Vagina (tissue), 2 donors: ENCODE measurements around the gene ZFYVE16. TPM values are rescaled to one million over a fixed set of nuclear protein-coding genes. Genes with fewer than 3 reads are reported as not detected.
"Not testable (repeated sequence)": the region's sequence is repeated elsewhere in the genome, so short reads cannot be mapped to it uniquely, and the experiment has no call there.

ENCODE experiments used
- DNase-seq, 2 donors: peaks; one replicate each; pipeline ENCODE4 v3.0.0-alpha.2; 2017; ENCODE audit errors: extremely low spot score in 2 of 2
- H3K27ac ChIP-seq: fragments of 200-600 bp; sonication (generic); one replicate; pipeline ENCODE4 v1.5.1; 2019
- H3K27me3 ChIP-seq: fragments of 200-600 bp; sonication (generic); one replicate; pipeline ENCODE4 v1.5.1; 2019
- H3K36me3 ChIP-seq, 2 donors: fragments of 200-600 bp; sonication (generic); one replicate each; pipeline ENCODE4 v1.5.1; 2017 to 2019
- H3K4me1 ChIP-seq: fragments of 200-600 bp; sonication (generic); one replicate; pipeline ENCODE4 v1.5.1; 2019
- H3K4me3 ChIP-seq, 2 donors: fragments of 200-600 bp; sonication (generic); 1 replicate in 1 of 2; 2 replicates in 1 of 2; pipeline ENCODE4 v1.5.1; 2016 to 2019
- H3K9me3 ChIP-seq: fragments of 200-600 bp; sonication (generic); one replicate; pipeline ENCODE4 v1.5.1; 2019
- POLR2A ChIP-seq, 2 donors: fragments of 450-650 bp; IDR thresholded peaks; one replicate each; pipeline ENCODE4 v1.6.1; 2017; ENCODE audit warnings: antibody characterized with exemption in 2 of 2, mild to moderate bottlenecking in 2 of 2, moderate library complexity in 2 of 2
- POLR2AphosphoS5 ChIP-seq, 2 donors: sonication (generic); formaldehyde crosslinking; IDR thresholded peaks; one replicate each; pipeline ENCODE4 v1.9.0; 2017; ENCODE audit warnings: antibody characterized with exemption in 2 of 2, mild to moderate bottlenecking in 2 of 2, low read depth in 1 of 2; ENCODE audit not compliant: insufficient read depth in 1 of 2
- intact Hi-C: fragments of 100-400 bp; cut with DNase I; formaldehyde crosslinking; loops from one replicate; pipeline ENCODE4 v1.15.1; 2023
- total RNA-seq: library from RNA; depleted of rRNA; stranded (reverse); fragments of >200 nt; gene quantifications from one replicate; pipeline ENCODE4 v1.2.3, GENCODE V29; 2016
- TF ChIP-seq, protein P1 (sequence below), 3 experiments: fragments of 450-650 bp in 2 of 3; fragments of 200-600 bp in 1 of 3; sonication (generic) in 1 of 3; IDR thresholded peaks; one replicate each; pipeline ENCODE4 v1.5.1; 2017 to 2019; ENCODE audit warnings: antibody characterized with exemption in 3 of 3, mild to moderate bottlenecking in 2 of 3, moderate library complexity in 2 of 3

The ZFYVE16 gene
- total RNA-seq, 1 donor from 2014 or later, result 28.2 TPM

GRCh38 chr5:80382488-80382887, 25.4 kb upstream of the ZFYVE16 start:
- no peak for DNase-seq
- Histone ChIP-seq H3K4me3 (no peak overlapping the region), H3K36me3 (no peaks in the 10 kb centered on the region), H3K27me3 (no peaks in the 10 kb centered on the region), H3K27ac (no peak overlapping the region), H3K4me1 (no peaks in the 10 kb centered on the region), H3K9me3 (no peaks in the 10 kb centered on the region)
- TF ChIP-seq, protein P1, sequence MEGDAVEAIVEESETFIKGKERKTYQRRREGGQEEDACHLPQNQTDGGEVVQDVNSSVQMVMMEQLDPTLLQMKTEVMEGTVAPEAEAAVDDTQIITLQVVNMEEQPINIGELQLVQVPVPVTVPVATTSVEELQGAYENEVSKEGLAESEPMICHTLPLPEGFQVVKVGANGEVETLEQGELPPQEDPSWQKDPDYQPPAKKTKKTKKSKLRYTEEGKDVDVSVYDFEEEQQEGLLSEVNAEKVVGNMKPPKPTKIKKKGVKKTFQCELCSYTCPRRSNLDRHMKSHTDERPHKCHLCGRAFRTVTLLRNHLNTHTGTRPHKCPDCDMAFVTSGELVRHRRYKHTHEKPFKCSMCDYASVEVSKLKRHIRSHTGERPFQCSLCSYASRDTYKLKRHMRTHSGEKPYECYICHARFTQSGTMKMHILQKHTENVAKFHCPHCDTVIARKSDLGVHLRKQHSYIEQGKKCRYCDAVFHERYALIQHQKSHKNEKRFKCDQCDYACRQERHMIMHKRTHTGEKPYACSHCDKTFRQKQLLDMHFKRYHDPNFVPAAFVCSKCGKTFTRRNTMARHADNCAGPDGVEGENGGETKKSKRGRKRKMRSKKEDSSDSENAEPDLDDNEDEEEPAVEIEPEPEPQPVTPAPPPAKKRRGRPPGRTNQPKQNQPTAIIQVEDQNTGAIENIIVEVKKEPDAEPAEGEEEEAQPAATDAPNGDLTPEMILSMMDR (IDR thresholded peaks at IDR 0.05), result no peak
- TF ChIP-seq POLR2AphosphoS5 (IDR thresholded peaks at IDR 0.05; ENCODE audit: insufficient read depth in 1 of 2, low read depth in 1 of 2) (no peak), POLR2A (IDR thresholded peaks at IDR 0.05) (no peak)
- intact Hi-C loops, result no loop called here

DNA sequence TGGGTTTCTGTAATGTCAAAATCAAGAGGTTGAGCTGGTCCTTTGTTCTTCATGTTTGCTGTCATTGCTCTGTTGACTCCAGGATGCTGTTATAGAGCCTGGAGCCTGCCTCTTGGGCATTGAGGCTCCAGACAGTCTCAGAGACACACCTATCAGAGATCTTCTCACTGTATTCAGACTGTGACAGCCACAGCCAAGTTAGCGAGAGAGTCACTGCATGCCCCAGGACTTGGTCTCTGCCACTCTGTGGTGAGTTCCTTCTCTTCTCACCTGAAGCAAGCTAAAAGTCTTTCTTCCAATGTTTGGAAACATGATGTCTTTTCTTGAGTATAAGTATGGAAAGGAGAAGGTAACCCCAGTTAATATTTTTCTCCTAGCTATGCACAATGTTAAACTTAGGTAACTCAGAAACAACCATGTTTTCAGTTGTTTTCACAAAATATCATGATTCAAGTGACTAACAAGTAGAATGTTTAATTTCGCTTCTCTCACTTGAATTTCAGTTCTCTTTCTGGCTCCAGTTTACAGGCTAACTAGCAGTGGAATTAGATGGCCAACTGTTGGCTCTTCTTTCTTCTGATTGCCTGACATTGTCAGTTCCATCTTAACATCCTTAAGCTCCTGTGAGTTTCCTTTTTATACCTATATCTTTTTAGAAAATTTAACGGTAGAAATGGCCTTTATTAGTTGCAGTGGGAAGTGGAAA, 20.6 kb upstream of the ZFYVE16 start:
- H3K36me3 ChIP-seq, result no peaks in the 10 kb centered on the region
- H3K4me3 ChIP-seq, result no peak overlapping the region
- no peaks in the 10 kb centered on the region for H3K27me3 ChIP-seq

GRCh38 chr5:80389580-80389979, 18.3 kb upstream of the ZFYVE16 start:
- Histone ChIP-seq H3K4me3 (no peak overlapping the region), H3K4me1 (no peaks in the 10 kb centered on the region), H3K36me3 (no peaks in the 10 kb centered on the region), H3K27me3 (no peaks in the 10 kb centered on the region), H3K9me3 (no peaks in the 10 kb centered on the region), H3K27ac (no peak overlapping the region)
- intact Hi-C loops, result no loop called here
- DNase-seq, result no peak
- TF ChIP-seq POLR2A (IDR thresholded peaks at IDR 0.05), result no peak
- no peak for TF ChIP-seq POLR2AphosphoS5 (IDR thresholded peaks at IDR 0.05; ENCODE audit: insufficient read depth in 1 of 2, low read depth in 1 of 2)
- TF ChIP-seq, protein P1 (IDR thresholded peaks at IDR 0.05), result no peak

More for the DNA sequence above, 20.6 kb upstream of the ZFYVE16 start:
- DNase-seq, result no peak
- H3K4me1 ChIP-seq, result no peaks in the 10 kb centered on the region
- H3K27ac ChIP-seq, result no peak overlapping the region
- H3K9me3 ChIP-seq, result no peaks in the 10 kb centered on the region
- TF ChIP-seq POLR2AphosphoS5 (IDR thresholded peaks at IDR 0.05; ENCODE audit: insufficient read depth in 1 of 2, low read depth in 1 of 2) (no peak), POLR2A (IDR thresholded peaks at IDR 0.05) (no peak)
- intact Hi-C loops, result no loop called here

DNA sequence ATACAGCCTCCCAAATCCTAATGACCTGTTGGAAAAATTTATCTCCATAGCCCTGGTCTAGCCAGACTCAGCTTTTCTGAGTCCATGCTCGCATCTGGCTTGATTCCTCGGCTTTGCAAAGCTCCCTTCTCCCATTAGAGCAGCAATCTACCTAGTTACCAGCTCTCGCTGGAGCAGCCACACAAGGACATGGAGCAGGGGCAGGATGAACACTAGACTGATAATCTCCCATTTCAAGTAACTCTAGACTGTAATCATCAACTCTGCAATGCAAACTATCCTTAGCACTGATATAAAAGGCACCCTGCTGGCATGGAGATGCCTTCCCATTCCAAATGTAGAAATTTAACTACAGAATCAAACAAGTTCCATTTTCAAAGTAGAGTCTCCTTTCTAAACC, 17.5 kb upstream of the ZFYVE16 start:
- H3K27ac ChIP-seq, H3K27me3 ChIP-seq, H3K36me3 ChIP-seq, H3K4me3 ChIP-seq, intact Hi-C loops, H3K9me3 ChIP-seq, H3K4me1 ChIP-seq, DNase-seq: not testable (repeated sequence)

DNA sequence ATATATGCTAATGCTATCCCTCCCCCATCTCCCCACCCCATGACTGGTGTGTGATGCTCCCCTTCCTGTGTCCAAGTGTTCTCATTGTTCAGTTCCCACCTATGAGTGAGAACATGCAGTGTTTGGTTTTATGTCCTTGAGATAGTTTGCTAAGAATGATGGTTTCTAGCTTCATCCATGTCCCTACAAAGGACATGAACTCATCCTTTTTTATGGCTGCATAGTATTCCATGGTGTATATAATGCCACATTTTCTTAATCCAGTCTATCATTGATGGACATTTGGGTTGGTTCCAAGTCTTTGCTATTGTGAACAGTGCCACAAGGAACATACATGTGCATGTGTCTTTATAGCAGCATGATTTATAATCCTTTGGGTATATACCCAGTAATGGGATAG, 16.6 kb upstream of the ZFYVE16 start:
- H3K27ac ChIP-seq, H3K9me3 ChIP-seq, H3K4me1 ChIP-seq, intact Hi-C loops, H3K36me3 ChIP-seq, H3K27me3 ChIP-seq, DNase-seq, H3K4me3 ChIP-seq: not testable (repeated sequence)

- Histone ChIP-seq H3K27ac (no peak overlapping the region), H3K27me3 (no peaks in the 10 kb centered on the region), H3K36me3 (no peaks in the 10 kb centered on the region), H3K4me1 (no peaks in the 10 kb centered on the region), H3K4me3 (no peak overlapping the region), H3K9me3 (no peaks in the 10 kb centered on the region)
- intact Hi-C loops, result no loop called here
- TF ChIP-seq, protein P1 (IDR thresholded peaks at IDR 0.05), result no peak
- no peak for TF ChIP-seq POLR2A (IDR thresholded peaks at IDR 0.05)
- no peak for TF ChIP-seq POLR2AphosphoS5 (IDR thresholded peaks at IDR 0.05; ENCODE audit: insufficient read depth in 1 of 2, low read depth in 1 of 2)
- no peak for DNase-seq
Observed at GRCh38 chr5:80399526-80400239, 8.2 kb upstream of the ZFYVE16 start.

GRCh38 chr5:80400368-80400767, 7.5 kb upstream of the ZFYVE16 start:
- H3K4me1 ChIP-seq, H3K36me3 ChIP-seq, intact Hi-C loops, H3K27me3 ChIP-seq, H3K9me3 ChIP-seq, DNase-seq, H3K4me3 ChIP-seq, H3K27ac ChIP-seq: not testable (repeated sequence)
